Stimulated activated naive CD8-positive, alpha-beta T cell treated with anti-CD3 and anti-CD28 coated beads, Interleukin-15, Interleukin-2, amounts not matched to agents 100 ng/mL and 50 ng/mL, for 24 hours (primary cell): ENCODE results near the gene SNTB2.

ENCODE experiments used
- H3K27ac Mint-ChIP-seq: one replicate; pipeline ENCODE4 v1.8.0; 2021; ENCODE audit warnings: mild to moderate bottlenecking, mixed read lengths
- H3K27me3 Mint-ChIP-seq: one replicate; pipeline ENCODE4 v1.8.0; 2021; ENCODE audit warnings: mixed read lengths
- H3K36me3 Mint-ChIP-seq: one replicate; pipeline ENCODE4 v1.8.0; 2021; ENCODE audit warnings: low read depth, mixed read lengths
- H3K4me1 Mint-ChIP-seq: one replicate; pipeline ENCODE4 v1.8.0; 2021; ENCODE audit warnings: low read depth, mixed read lengths
- H3K4me3 Mint-ChIP-seq: one replicate; pipeline ENCODE4 v1.8.0; 2021; ENCODE audit warnings: mild to moderate bottlenecking, mixed read lengths
- H3K9me3 Mint-ChIP-seq: one replicate; pipeline ENCODE4 v1.8.0; 2021; ENCODE audit warnings: mixed read lengths

The SNTB2 gene

DNA sequence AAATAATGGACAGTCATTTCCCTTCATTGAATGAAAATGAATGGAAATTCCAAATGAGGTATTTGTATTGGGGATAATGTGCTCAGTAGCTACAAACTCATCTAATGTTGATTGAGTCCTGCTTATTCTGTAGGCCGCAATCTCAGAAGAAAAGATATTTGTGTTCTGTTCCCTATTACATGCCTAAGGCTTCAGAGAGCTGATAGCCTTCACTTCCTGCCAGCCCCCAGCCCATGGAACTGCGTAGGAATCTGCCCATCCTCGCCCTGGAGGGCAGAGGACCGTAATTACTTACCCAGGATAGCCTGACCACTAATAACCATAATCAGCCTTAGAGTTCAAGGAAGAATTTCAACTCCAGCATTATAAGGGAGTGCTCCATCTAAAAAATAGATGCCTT lies 17.9 kb upstream of the SNTB2 start:
- Mint-ChIP-seq H3K4me3 (no peak overlapping the region), H3K9me3 (no peaks in the 10 kb centered on the region), H3K27ac (no peak overlapping the region), H3K36me3 (peaks cover 78% of the 10 kb centered on the region), H3K27me3 (no peaks in the 10 kb centered on the region), H3K4me1 (peaks cover 63% of the 10 kb centered on the region)

- Mint-ChIP-seq H3K4me1 (peaks cover 61% of the 10 kb centered on the region), H3K9me3 (no peaks in the 10 kb centered on the region), H3K27me3 (no peaks in the 10 kb centered on the region), H3K27ac (no peak overlapping the region), H3K36me3 (peaks cover 73% of the 10 kb centered on the region), H3K4me3 (no peak overlapping the region)
These were observed 17.2 kb upstream of the SNTB2 start for GRCh38 chr16:69169607-69170352.

- Mint-ChIP-seq H3K27ac (no peak overlapping the region), H3K4me3 (no peak overlapping the region), H3K9me3 (no peaks in the 10 kb centered on the region), H3K36me3 (peaks cover 66% of the 10 kb centered on the region), H3K27me3 (no peaks in the 10 kb centered on the region), H3K4me1 (peaks cover 48% of the 10 kb centered on the region)
These were observed 15.5 kb upstream of the SNTB2 start for GRCh38 chr16:69171325-69172084.

- no peak overlapping the region for H3K4me3 Mint-ChIP-seq
- peaks cover 25% of the 10 kb centered on the region for H3K4me1 Mint-ChIP-seq
- no peak overlapping the region for H3K27ac Mint-ChIP-seq
- H3K9me3 Mint-ChIP-seq: no peaks in the 10 kb centered on the region
- no peaks in the 10 kb centered on the region for H3K27me3 Mint-ChIP-seq
- peaks cover 28% of the 10 kb centered on the region for H3K36me3 Mint-ChIP-seq
These were observed 10.7 kb upstream of the SNTB2 start for GRCh38 chr16:69176033-69176800.

DNA sequence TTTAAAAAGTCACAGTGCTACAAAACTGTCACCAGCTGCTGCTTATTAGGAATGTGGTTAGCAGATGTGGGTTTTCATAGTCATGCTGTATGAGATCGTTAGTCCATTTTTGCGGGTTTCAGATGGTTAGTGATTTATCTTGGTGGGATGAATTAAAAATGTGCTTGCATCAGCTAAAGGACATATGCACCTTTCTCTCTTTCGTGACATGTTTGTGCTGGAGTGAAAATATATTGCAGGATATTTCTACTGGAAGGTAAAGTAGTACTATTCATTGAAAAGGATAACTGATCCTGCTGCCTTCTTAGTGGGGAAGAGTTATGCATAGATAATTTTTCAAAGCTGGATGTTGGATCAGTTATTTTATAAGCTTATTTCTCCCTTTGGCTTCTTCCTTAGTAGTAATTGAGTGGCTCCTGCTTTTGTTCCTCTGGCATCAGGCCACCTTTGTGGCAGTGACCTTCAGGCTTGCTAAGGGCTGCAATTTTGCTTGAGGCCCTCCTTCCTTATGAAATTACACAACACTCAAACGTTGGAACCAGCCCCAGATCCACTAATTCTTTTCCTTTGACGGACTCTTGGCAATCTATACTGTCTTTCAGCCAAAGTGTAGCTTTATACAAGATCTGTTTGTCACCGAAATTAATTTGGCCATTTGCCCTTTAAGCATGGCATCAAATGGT lies 7.5 kb upstream of the SNTB2 start:
- Mint-ChIP-seq H3K4me1 (peaks cover 35% of the 10 kb centered on the region), H3K27ac (no peak overlapping the region), H3K36me3 (peaks cover 15% of the 10 kb centered on the region), H3K9me3 (no peaks in the 10 kb centered on the region), H3K27me3 (no peaks in the 10 kb centered on the region), H3K4me3 (no peak overlapping the region)

DNA sequence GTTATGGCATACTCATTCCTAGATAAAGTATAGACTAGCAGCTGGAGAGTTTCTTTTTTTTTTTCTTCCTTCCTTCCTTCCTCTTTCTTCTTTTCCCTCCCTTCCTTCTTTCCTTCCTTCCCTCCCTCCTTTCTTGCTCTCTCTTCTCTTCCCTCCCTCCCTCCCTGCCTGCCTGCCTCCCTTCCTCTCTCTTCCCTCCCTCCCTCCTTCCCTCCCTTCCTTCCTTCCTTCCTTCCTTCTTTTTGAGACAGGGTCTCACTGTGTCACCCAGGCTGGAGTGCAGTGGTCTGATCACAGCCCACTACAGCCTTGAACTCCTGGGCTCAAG lies 7.0 kb upstream of the SNTB2 start:
- Mint-ChIP-seq H3K36me3 (peaks cover 15% of the 10 kb centered on the region), H3K27ac (no peak overlapping the region), H3K4me1 (peaks cover 40% of the 10 kb centered on the region), H3K27me3 (no peaks in the 10 kb centered on the region), H3K9me3 (no peaks in the 10 kb centered on the region), H3K4me3 (no peak overlapping the region)

- H3K4me1 Mint-ChIP-seq: peaks cover 54% of the 10 kb centered on the region
- H3K4me3 Mint-ChIP-seq: no peak overlapping the region
- no peaks in the 10 kb centered on the region for H3K27me3 Mint-ChIP-seq
- H3K36me3 Mint-ChIP-seq: peaks cover 11% of the 10 kb centered on the region
- no peak overlapping the region for H3K27ac Mint-ChIP-seq
- no peaks in the 10 kb centered on the region for H3K9me3 Mint-ChIP-seq
These were observed 4.1 kb upstream of the SNTB2 start for GRCh38 chr16:69182730-69183416.

GRCh38 chr16:69187446-69188235 lies 677 bp downstream of the SNTB2 start:
- H3K4me1 Mint-ChIP-seq: peaks cover 72% of the 10 kb centered on the region
- H3K4me3 Mint-ChIP-seq: peak overlapping the region; percentile 87
- peaks cover 5% of the 10 kb centered on the region for H3K36me3 Mint-ChIP-seq
- H3K27ac Mint-ChIP-seq: peak overlapping the region; percentile 59
- no peaks in the 10 kb centered on the region for H3K9me3 Mint-ChIP-seq
- H3K27me3 Mint-ChIP-seq: no peaks in the 10 kb centered on the region

- Mint-ChIP-seq H3K4me3 (peak overlapping the region; percentile 87), H3K27ac (peak overlapping the region; percentile 59), H3K4me1 (peaks cover 67% of the 10 kb centered on the region)
These were observed 1.2 kb downstream of the SNTB2 start for GRCh38 chr16:69188236-69188549.

GRCh38 chr16:69188716-69189115 lies 1.8 kb downstream of the SNTB2 start:
- H3K27ac Mint-ChIP-seq: no peak overlapping the region
- peaks cover 5% of the 10 kb centered on the region for H3K36me3 Mint-ChIP-seq
- H3K4me1 Mint-ChIP-seq: peaks cover 63% of the 10 kb centered on the region
- no peaks in the 10 kb centered on the region for H3K27me3 Mint-ChIP-seq
- peak overlapping the region; percentile 87 for H3K4me3 Mint-ChIP-seq
- no peaks in the 10 kb centered on the region for H3K9me3 Mint-ChIP-seq

More at GRCh38 chr16:69188236-69188549, 1.2 kb downstream of the SNTB2 start:
- Mint-ChIP-seq H3K9me3 (no peaks in the 10 kb centered on the region), H3K27me3 (no peaks in the 10 kb centered on the region), H3K36me3 (peaks cover 5% of the 10 kb centered on the region)

DNA sequence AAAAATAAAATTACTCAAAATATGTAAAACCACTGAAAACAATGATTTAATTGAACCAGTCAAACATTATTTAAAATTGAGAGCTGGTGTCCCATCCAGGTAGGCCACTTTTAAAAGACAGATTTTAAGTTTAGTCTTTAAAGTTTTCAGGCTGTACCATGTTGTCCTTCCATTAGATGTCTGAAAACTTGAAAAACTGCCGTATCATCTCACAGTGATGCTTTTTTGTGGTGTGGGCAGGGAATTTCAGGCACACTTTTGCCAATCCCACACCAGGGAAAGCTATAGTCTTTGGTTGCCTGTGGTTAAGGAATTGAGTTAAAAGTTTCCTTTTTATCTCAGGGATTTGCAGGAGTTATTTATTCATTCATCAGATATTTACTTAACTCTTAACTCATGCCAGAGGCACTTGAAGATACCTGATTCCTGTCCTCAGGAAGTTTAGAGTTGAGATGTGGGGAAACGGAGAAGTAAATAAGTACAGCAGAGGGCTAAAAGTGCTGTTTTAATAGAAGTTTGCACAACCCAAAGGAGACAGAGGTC lies 3.2 kb downstream of the SNTB2 start:
- no peak overlapping the region for H3K27ac Mint-ChIP-seq
- H3K4me3 Mint-ChIP-seq: no peak overlapping the region
- no peaks in the 10 kb centered on the region for H3K27me3 Mint-ChIP-seq
- H3K36me3 Mint-ChIP-seq: peaks cover 5% of the 10 kb centered on the region
- peaks cover 49% of the 10 kb centered on the region for H3K4me1 Mint-ChIP-seq
- no peaks in the 10 kb centered on the region for H3K9me3 Mint-ChIP-seq

GRCh38 chr16:69190598-69190997 lies 3.6 kb downstream of the SNTB2 start:
- H3K27ac Mint-ChIP-seq: no peak overlapping the region
- peaks cover 45% of the 10 kb centered on the region for H3K4me1 Mint-ChIP-seq
- H3K36me3 Mint-ChIP-seq: peaks cover 5% of the 10 kb centered on the region
- no peak overlapping the region for H3K4me3 Mint-ChIP-seq
- no peaks in the 10 kb centered on the region for H3K27me3 Mint-ChIP-seq
- H3K9me3 Mint-ChIP-seq: no peaks in the 10 kb centered on the region

DNA sequence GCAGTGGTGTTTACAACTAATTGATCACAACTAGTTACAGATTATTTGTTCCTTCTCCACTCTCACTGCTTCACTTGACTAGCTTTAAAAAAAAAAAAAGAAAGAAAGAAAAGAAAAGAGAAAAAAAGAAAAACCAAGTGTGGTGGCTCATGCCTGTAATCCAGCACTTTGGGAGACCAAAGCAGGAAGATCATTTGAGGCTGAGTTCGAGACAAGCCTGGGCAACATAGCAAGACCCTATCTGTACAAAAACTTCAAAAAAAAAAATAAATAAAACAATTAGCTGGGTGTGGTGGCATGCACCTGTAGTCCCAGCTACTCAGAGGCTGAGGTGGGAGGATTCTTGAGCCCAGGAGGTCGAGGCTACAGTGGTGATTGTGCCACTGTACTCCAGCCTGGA lies 4.2 kb downstream of the SNTB2 start:
- no peak overlapping the region for H3K27ac Mint-ChIP-seq
- no peak overlapping the region for H3K4me3 Mint-ChIP-seq
- H3K9me3 Mint-ChIP-seq: no peaks in the 10 kb centered on the region
- no peaks in the 10 kb centered on the region for H3K27me3 Mint-ChIP-seq
- H3K4me1 Mint-ChIP-seq: peaks cover 40% of the 10 kb centered on the region
- H3K36me3 Mint-ChIP-seq: peaks cover 5% of the 10 kb centered on the region
